OCI-LY7 (cell line): ENCODE measurements around the gene ZNF672. TPM values are rescaled to one million over a fixed set of nuclear protein-coding genes. Genes with fewer than 3 reads are reported as not detected.

Experiments
- BruUV-seq: library from RNA; stranded (reverse); fragments of 400-500 nt; replicated peaks from 2 replicates; lab custom pipeline; 2021; lab: Mats Ljungman, UMichigan
- CTCF ChIA-PET: fragments of 300-600 bp; sonication (Branson Sonifier 250); formaldehyde crosslinking; loops from one replicate; lab custom pipeline; 2022; ENCODE audit warnings: antibody characterized with exemption; ENCODE audit not compliant: unreplicated experiment; lab: Charles Lee
- POLR2A ChIA-PET: fragments of 300-600 bp; sonication (Branson Sonifier 250); formaldehyde crosslinking; loops from one replicate; lab custom pipeline; 2022; ENCODE audit warnings: antibody characterized with exemption; lab: Charles Lee
- DNase-seq: peaks from one replicate; pipeline ENCODE4 v3.0.0-alpha.2; 2015; ENCODE audit warnings: low spot score
- H2AFZ ChIP-seq: fragments of 200-600 bp; sonication (generic), shearing (Covaris generic); 2 replicates; pipeline ENCODE4 v1.6.1; 2014; ENCODE audit warnings: mild to moderate bottlenecking, antibody characterized with exemption, low read length, moderate library complexity
- H3K27ac ChIP-seq: fragments of 200-600 bp; sonication (generic); 2 replicates; pipeline ENCODE4 v1.5.1; 2014; ENCODE audit warnings: mixed run types, low read depth, mild to moderate bottlenecking, moderate library complexity, low read length, inconsistent platforms; ENCODE audit not compliant: poor library complexity, severe bottlenecking
- H3K36me3 ChIP-seq: fragments of 200-600 bp; sonication (generic); 2 replicates; pipeline ENCODE4 v1.6.1; 2014; ENCODE audit warnings: mild to moderate bottlenecking, antibody characterized with exemption, low read length, moderate library complexity, mixed read lengths; ENCODE audit not compliant: insufficient read depth
- H3K4me1 ChIP-seq: fragments of 200-600 bp; sonication (generic); 2 replicates; pipeline ENCODE4 v1.5.1; 2014; ENCODE audit warnings: mild to moderate bottlenecking, low read length; ENCODE audit not compliant: insufficient read depth, poor library complexity, severe bottlenecking
- H3K4me2 ChIP-seq: fragments of 200-600 bp; sonication (generic); 2 replicates; pipeline ENCODE4 v1.6.1; 2014; ENCODE audit warnings: mild to moderate bottlenecking, low read length
- H3K4me3 ChIP-seq: fragments of 200-600 bp; sonication (generic); 2 replicates; pipeline ENCODE4 v1.5.1; 2014; ENCODE audit warnings: mild to moderate bottlenecking, low read depth, low read length; ENCODE audit not compliant: poor library complexity, severe bottlenecking
- H3K79me2 ChIP-seq: fragments of 200-600 bp; sonication (generic); 2 replicates; pipeline ENCODE4 v1.6.1; 2016; ENCODE audit warnings: low read depth, mild to moderate bottlenecking, low read length, moderate library complexity, mixed read lengths; ENCODE audit not compliant: insufficient read depth
- H3K9me2 ChIP-seq: fragments of 200-600 bp; sonication (generic); 2 replicates; pipeline ENCODE4 v1.6.1; 2016; ENCODE audit warnings: mild to moderate bottlenecking, low read length, mixed read lengths; ENCODE audit not compliant: insufficient read depth
- H3K9me3 ChIP-seq: fragments of 200-600 bp; sonication (generic); 2 replicates; pipeline ENCODE4 v1.6.1; 2014; ENCODE audit warnings: mild to moderate bottlenecking, mixed run types, low read length, mixed read lengths
- H4K20me1 ChIP-seq: fragments of 200-600 bp; sonication (generic); 2 replicates; pipeline ENCODE4 v1.6.1; 2014; ENCODE audit warnings: mild to moderate bottlenecking, antibody characterized with exemption, low read length, moderate library complexity, mixed read lengths; ENCODE audit not compliant: insufficient read depth
- CTCF ChIP-seq: fragments of 200-600 bp; sonication (generic); conservative IDR thresholded peaks from 2 replicates; pipeline ENCODE4 v1.5.1; 2014; ENCODE audit warnings: mild to moderate bottlenecking, antibody characterized with exemption, low read length, moderate library complexity, mixed read lengths
- EZH2phosphoT487 ChIP-seq: fragments of 200-600 bp; sonication (generic); IDR thresholded peaks from 2 replicates; pipeline ENCODE4 v1.6.1; 2018; ENCODE audit warnings: low read depth, borderline replicate concordance, mild to moderate bottlenecking, mixed run types, antibody characterized with exemption, low read length, moderate library complexity, mixed read lengths
- intact Hi-C: fragments of 100-400 bp; cut with micrococcal nuclease; formaldehyde crosslinking; loops from one replicate; pipeline ENCODE4 v1.10.0; 2022; ENCODE audit not compliant: unreplicated experiment
- total RNA-seq, 2 experiments: library from RNA; depleted of rRNA in 1 of 2; stranded (reverse); fragments of >200 nt in 1 of 2; shearing (Covaris generic) in 1 of 2; gene quantifications; 2 replicates each; pipeline ENCODE4 v1.2.3, GENCODE V29; 2014 to 2022

The ZNF672 gene
- total RNA-seq, 2 experiments from 2014 or later, result 52.7 to 56.1 TPM

GRCh38 chr1:248890549-248891498 lies 52.8 kb downstream of the ZNF672 start:
- intact Hi-C loops, result no loop called here
- Histone ChIP-seq H3K36me3 (no peaks in the 10 kb centered on the region), H3K27ac (no peak overlapping the region), H4K20me1 (no peaks in the 10 kb centered on the region), H3K4me2 (no peak overlapping the region), H3K79me2 (no peaks in the 10 kb centered on the region), H3K9me2 (no peaks in the 10 kb centered on the region), H3K9me3 (no peaks in the 10 kb centered on the region), H2AFZ (no peak overlapping the region), H3K4me3 (no peak overlapping the region), H3K4me1 (peaks cover 9% of the 10 kb centered on the region)
- ChIA-PET CTCF (no interaction called here), POLR2A (interaction anchor here (1.1 kb wide), 1 partner anchor 9 kb away, joined by 3 read pairs; no protein-coding TSS in a partner anchor)
- DNase-seq, result no peak
- no peak for TF ChIP-seq CTCF
- no peak for TF ChIP-seq EZH2phosphoT487
- no TSS peak for BruUV-seq

- Histone ChIP-seq H4K20me1 (no peaks in the 10 kb centered on the region), H3K9me2 (no peaks in the 10 kb centered on the region), H3K4me2 (no peak overlapping the region), H3K79me2 (no peaks in the 10 kb centered on the region), H3K4me1 (no peaks in the 10 kb centered on the region), H3K27ac (no peak overlapping the region), H3K36me3 (no peaks in the 10 kb centered on the region), H3K9me3 (no peaks in the 10 kb centered on the region), H2AFZ (no peak overlapping the region), H3K4me3 (no peak overlapping the region)
- intact Hi-C loops, result no loop called here
- no peak for TF ChIP-seq CTCF
- TF ChIP-seq EZH2phosphoT487, result no peak
- POLR2A ChIA-PET, result interaction anchor here (0.7 kb wide), 1 partner anchor 10 kb away, joined by 3 read pairs; no protein-coding TSS in a partner anchor
- no peak for DNase-seq
- no TSS peak for BruUV-seq
- CTCF ChIA-PET, result no interaction called here
Observed at GRCh38 chr1:248891758-248892157, 53.7 kb downstream of the ZNF672 start.

DNA sequence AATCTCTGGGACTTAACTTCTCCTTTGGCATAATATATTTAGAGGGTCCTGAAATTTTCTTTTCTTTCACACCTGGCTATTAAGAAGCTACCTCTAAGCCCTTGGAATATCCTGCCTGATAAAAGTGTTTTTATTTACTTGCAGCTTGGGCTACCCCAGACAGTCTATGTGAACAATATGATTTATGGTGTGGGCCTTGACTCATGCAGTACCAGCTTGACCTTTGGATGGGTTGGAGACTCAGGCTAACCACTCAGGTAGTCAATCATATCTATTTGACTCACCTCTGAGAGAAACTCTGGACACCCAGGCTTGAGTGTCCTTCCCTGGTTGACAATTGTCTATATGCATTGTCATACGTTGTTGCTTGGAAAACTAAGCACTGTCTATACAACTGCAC lies 54.6 kb downstream of the ZNF672 start:
- no peak overlapping the region for H2AFZ ChIP-seq
- no peaks in the 10 kb centered on the region for H3K9me3 ChIP-seq
- BruUV-seq, result no TSS peak
- ChIA-PET CTCF (no interaction called here), POLR2A (no interaction called here)
- intact Hi-C loops, result no loop called here
- H3K4me3 ChIP-seq, result no peak overlapping the region
- H3K4me2 ChIP-seq, result no peak overlapping the region
- H3K4me1 ChIP-seq, result no peaks in the 10 kb centered on the region
- H3K9me2 ChIP-seq, result no peaks in the 10 kb centered on the region
- no peaks in the 10 kb centered on the region for H3K79me2 ChIP-seq
- no peaks in the 10 kb centered on the region for H4K20me1 ChIP-seq
- no peak for DNase-seq
- H3K27ac ChIP-seq, result no peak overlapping the region
- no peaks in the 10 kb centered on the region for H3K36me3 ChIP-seq
- no peak for TF ChIP-seq CTCF
- no peak for TF ChIP-seq EZH2phosphoT487
